Measurements from ENCODE around the gene ATXN1.

The ATXN1 gene

GRCh38 chr6:16698997-16699868 is 62.0 kb downstream of the ATXN1 start:
- H3K4me1 ChIP-seq, result no peaks in the 10 kb centered on the region; the same call in 1 of the 2 replicates
- no peaks in the 10 kb centered on the region for H3K36me3 ChIP-seq
- no peaks in the 10 kb centered on the region for H3K27me3 ChIP-seq
- no peaks in the 10 kb centered on the region for H3K9me3 ChIP-seq
- H3K4me3 ChIP-seq (ENCODE audit: low read depth, low read length), result no peak overlapping the region
- DNase-seq, result no peak
- no peak for TF ChIP-seq CTCF (IDR thresholded peaks at IDR 0.05; ENCODE audit: low read depth, low read length)

- H3K36me3 ChIP-seq, result no peaks in the 10 kb centered on the region
- no peak for DNase-seq
- H3K4me1 ChIP-seq, result no peaks in the 10 kb centered on the region; the same call in 1 of the 2 replicates
- no peaks in the 10 kb centered on the region for H3K9me3 ChIP-seq
- no peak overlapping the region for H3K4me3 ChIP-seq (ENCODE audit: low read depth, low read length)
- TF ChIP-seq CTCF (IDR thresholded peaks at IDR 0.05; ENCODE audit: low read depth, low read length), result no peak
- no peaks in the 10 kb centered on the region for H3K27me3 ChIP-seq
Measured at GRCh38 chr6:16698162-16698533, 63.1 kb downstream of the ATXN1 start.

- DNase-seq, result no peak
- no peak for TF ChIP-seq CTCF (IDR thresholded peaks at IDR 0.05; ENCODE audit: low read depth, low read length)
- Histone ChIP-seq H3K4me3 (ENCODE audit: low read depth, low read length) (no peak overlapping the region), H3K9me3 (no peaks in the 10 kb centered on the region), H3K27me3 (no peaks in the 10 kb centered on the region), H3K36me3 (no peaks in the 10 kb centered on the region), H3K4me1 (no peaks in the 10 kb centered on the region; the same call in 1 of the 2 replicates)
Measured at GRCh38 chr6:16697437-16698161, 63.7 kb downstream of the ATXN1 start.

GRCh38 chr6:16696496-16696895 is 64.8 kb downstream of the ATXN1 start:
- DNase-seq, result no peak
- Histone ChIP-seq H3K4me1 (no peaks in the 10 kb centered on the region; the same call in 1 of the 2 replicates), H3K27me3 (no peaks in the 10 kb centered on the region), H3K4me3 (ENCODE audit: low read depth, low read length) (no peak overlapping the region), H3K36me3 (no peaks in the 10 kb centered on the region), H3K9me3 (no peaks in the 10 kb centered on the region)
- no peak for TF ChIP-seq CTCF (IDR thresholded peaks at IDR 0.05; ENCODE audit: low read depth, low read length)

GRCh38 chr6:16694781-16695578 is 66.3 kb downstream of the ATXN1 start:
- Histone ChIP-seq H3K27me3 (no peaks in the 10 kb centered on the region), H3K36me3 (no peaks in the 10 kb centered on the region), H3K9me3 (no peaks in the 10 kb centered on the region), H3K4me1 (no peaks in the 10 kb centered on the region), H3K4me3 (ENCODE audit: low read depth, low read length) (no peak overlapping the region)
- no peak for DNase-seq
- TF ChIP-seq CTCF (IDR thresholded peaks at IDR 0.05; ENCODE audit: low read depth, low read length), result no peak
